PC-9 (cell line): Measurements from ENCODE around the gene PDE10A.

Experiments
- CTCF ChIP-seq: fragments of 200-600 bp; sonication (generic); conservative IDR thresholded peaks from 2 replicates; pipeline ENCODE4 v1.6.1; 2017; ENCODE audit warnings: mixed run types, antibody characterized with exemption, mild to moderate bottlenecking, moderate library complexity
- EZH2 ChIP-seq: fragments of 200-600 bp; sonication (generic); IDR thresholded peaks from 2 replicates; pipeline ENCODE4 v1.8.0; 2017; ENCODE audit warnings: antibody characterized with exemption, low read depth

- TF ChIP-seq EZH2 (no peak), CTCF (no peak)
Measured at GRCh38 chr6:165488624-165489295, 174.3 kb downstream of the PDE10A start.
